Measurements from ENCODE around the gene RYR1.

Gene RYR1

GRCh38 chr19:38522915-38523314 is 89.4 kb downstream of the RYR1 start:
- no peak for DNase-seq
- intact Hi-C loops (cut with DNase I): no loop called here

- no peak for DNase-seq
- intact Hi-C loops (cut with DNase I): no loop called here
Observed at GRCh38 chr19:38523319-38523718, 89.8 kb downstream of the RYR1 start.

- DNase-seq: peak in 1 of 42 donors; percentile 28
- intact Hi-C loops (cut with DNase I): no loop called here
Observed at GRCh38 chr19:38524369-38524768, 90.9 kb downstream of the RYR1 start.

- no peak for DNase-seq
- intact Hi-C loops (cut with DNase I): no loop called here
Observed at GRCh38 chr19:38524994-38525634, 91.6 kb downstream of the RYR1 start.

- DNase-seq: no peak
- intact Hi-C loops (cut with DNase I): no loop called here
Observed at GRCh38 chr19:38526430-38526829, 92.9 kb downstream of the RYR1 start.

- intact Hi-C loops (cut with DNase I): no loop called here
- DNase-seq: no peak
Observed at GRCh38 chr19:38527466-38528136, 94.1 kb downstream of the RYR1 start.

- intact Hi-C loops (cut with DNase I): no loop called here
- DNase-seq: no peak
Observed at GRCh38 chr19:38528213-38528755, 94.8 kb downstream of the RYR1 start.

GRCh38 chr19:38528931-38529330 is 95.4 kb downstream of the RYR1 start:
- intact Hi-C loops (cut with DNase I): no loop called here

GRCh38 chr19:38531515-38531914 is 98.0 kb downstream of the RYR1 start:
- no peak for DNase-seq
- intact Hi-C loops (cut with DNase I): no loop called here

More at GRCh38 chr19:38528931-38529330, 95.4 kb downstream of the RYR1 start:
- DNase-seq: no peak

- intact Hi-C loops (cut with DNase I): no loop called here
- no peak for DNase-seq
Observed at GRCh38 chr19:38532939-38533338, 99.4 kb downstream of the RYR1 start.

- DNase-seq: no peak
- intact Hi-C loops (cut with DNase I): no loop called here
Observed at GRCh38 chr19:38534574-38534973, 101.1 kb downstream of the RYR1 start.

- intact Hi-C loops (cut with DNase I): no loop called here
- no peak for DNase-seq
Observed at GRCh38 chr19:38535212-38535611, 101.7 kb downstream of the RYR1 start.

GRCh38 chr19:38537071-38537936 is 103.8 kb downstream of the RYR1 start:
- DNase-seq: peak in 1 of 42 donors; percentile 3
- intact Hi-C loops (cut with DNase I): no loop called here

- intact Hi-C loops (cut with DNase I): no loop called here
- peak in 11 of 42 donors; percentile 10 to 61 (median 29) for DNase-seq
Observed at GRCh38 chr19:38538386-38538785, 104.9 kb downstream of the RYR1 start.

- no peak for DNase-seq
- intact Hi-C loops (cut with DNase I): no loop called here
Observed at GRCh38 chr19:38538793-38539528, 105.5 kb downstream of the RYR1 start.

GRCh38 chr19:38539751-38540150 is 106.3 kb downstream of the RYR1 start:
- DNase-seq: no peak
- intact Hi-C loops (cut with DNase I): no loop called here

- intact Hi-C loops (cut with DNase I): no loop called here
- no peak for DNase-seq
Observed at GRCh38 chr19:38542040-38542439, 108.5 kb downstream of the RYR1 start.

- intact Hi-C loops (cut with DNase I): no loop called here
- DNase-seq: no peak
Observed at GRCh38 chr19:38543286-38543806, 109.9 kb downstream of the RYR1 start.
